HEK293T (cell line): ENCODE measurements around the gene SOBP.

Experiments
- CTCF ChIA-PET: fragments of 350-600 bp; formaldehyde crosslinking; extraction: SDS; loops from one replicate; lab custom pipeline; 2021; ENCODE audit warnings: antibody characterized with exemption, inconsistent platforms; lab: Yijun Ruan, JAX
- POLR2A ChIA-PET: fragments of 350-600 bp; formaldehyde crosslinking; extraction: SDS; loops from one replicate; lab custom pipeline; 2020; ENCODE audit warnings: antibody characterized with exemption, inconsistent platforms; lab: Yijun Ruan, JAX
- DNase-seq: peaks from one replicate; pipeline ENCODE4 v3.0.0; 2012; ENCODE audit warnings: mixed read lengths; ENCODE audit errors: extremely low spot score
- ARNT ChIP-seq: fragments of 450-650 bp; IDR thresholded peaks from 2 replicates; pipeline ENCODE4 v1.6.1; 2017; ENCODE audit warnings: mild to moderate bottlenecking
- BHLHE40 ChIP-seq: fragments of 450-650 bp; IDR thresholded peaks from 2 replicates; pipeline ENCODE4 v1.6.1; 2016; ENCODE audit warnings: mild to moderate bottlenecking, moderate library complexity, borderline replicate concordance
- CTBP1 ChIP-seq: fragments of 450-650 bp; IDR thresholded peaks from 2 replicates; pipeline ENCODE4 v1.6.1; 2016; ENCODE audit warnings: borderline replicate concordance
- ELF4 ChIP-seq: fragments of 450-650 bp; IDR thresholded peaks from 2 replicates; pipeline ENCODE4 v1.6.1; 2017; ENCODE audit warnings: antibody characterized with exemption
- FOXA1 ChIP-seq: fragments of 450-650 bp; IDR thresholded peaks from 2 replicates; pipeline ENCODE4 v1.6.1; 2016; ENCODE audit warnings: mild to moderate bottlenecking
- FOXK2 ChIP-seq: fragments of 450-650 bp; IDR thresholded peaks from 2 replicates; pipeline ENCODE4 v1.6.1; 2016; ENCODE audit warnings: mild to moderate bottlenecking
- FOXM1 ChIP-seq: fragments of 450-650 bp; IDR thresholded peaks from 2 replicates; pipeline ENCODE4 v1.6.1; 2017; ENCODE audit warnings: mild to moderate bottlenecking, borderline replicate concordance
- HDGF ChIP-seq: fragments of 450-650 bp; IDR thresholded peaks from 2 replicates; pipeline ENCODE4 v1.6.1; 2017; ENCODE audit warnings: antibody characterized with exemption, borderline replicate concordance
- L3MBTL2 ChIP-seq: fragments of 450-650 bp; conservative IDR thresholded peaks from 2 replicates; pipeline ENCODE4 v1.6.1; 2016; ENCODE audit warnings: mild to moderate bottlenecking
- LEF1 ChIP-seq: fragments of 450-650 bp; IDR thresholded peaks from 2 replicates; pipeline ENCODE4 v1.6.1; 2017; ENCODE audit warnings: mild to moderate bottlenecking, borderline replicate concordance
- NFRKB ChIP-seq: fragments of 450-650 bp; IDR thresholded peaks from 2 replicates; pipeline ENCODE4 v1.6.1; 2016; ENCODE audit warnings: mild to moderate bottlenecking, moderate library complexity
- PKNOX1 ChIP-seq: fragments of 450-650 bp; IDR thresholded peaks from 2 replicates; pipeline ENCODE4 v1.6.1; 2016
- SP1 ChIP-seq: fragments of 450-650 bp; IDR thresholded peaks from 2 replicates; pipeline ENCODE4 v1.6.1; 2017
- SUZ12 ChIP-seq: fragments of 450-650 bp; IDR thresholded peaks from 2 replicates; pipeline ENCODE4 v1.6.1; 2016; ENCODE audit warnings: mild to moderate bottlenecking
- TARDBP ChIP-seq: fragments of 450-650 bp; IDR thresholded peaks from 2 replicates; pipeline ENCODE4 v1.6.1; 2016
- ZNF384 ChIP-seq: fragments of 450-650 bp; IDR thresholded peaks from 2 replicates; pipeline ENCODE4 v1.6.1; 2016

SOBP gene

GRCh38 chr6:107604549-107604948, 114.6 kb downstream of the SOBP start:
- no peak for TF ChIP-seq LEF1
- no peak for TF ChIP-seq L3MBTL2
- TF ChIP-seq FOXK2: no peak
- no peak for TF ChIP-seq FOXM1
- no peak for TF ChIP-seq ELF4
- no peak for TF ChIP-seq FOXA1
- CTCF ChIA-PET: no interaction called here
- DNase-seq: no peak
- POLR2A ChIA-PET: no interaction called here

GRCh38 chr6:107606407-107606806, 116.5 kb downstream of the SOBP start:
- DNase-seq: no peak
- CTCF ChIA-PET: interaction anchor here (1.2 kb wide), 1 partner anchor 117 kb away, joined by 3 read pairs; no protein-coding TSS in a partner anchor
- TF ChIP-seq BHLHE40: no peak
- no peak for TF ChIP-seq LEF1
- TF ChIP-seq FOXM1: no peak
- no peak for TF ChIP-seq HDGF
- no peak for TF ChIP-seq CTBP1
- TF ChIP-seq FOXA1: no peak
- TF ChIP-seq NFRKB: no peak
- no peak for TF ChIP-seq TARDBP
- no peak for TF ChIP-seq PKNOX1
- POLR2A ChIA-PET: interaction anchor here (1.3 kb wide), 1 partner anchor 147 kb away, joined by 8 read pairs; the partner anchor contains the start of gene PDSS2

- ChIA-PET POLR2A (no interaction called here), CTCF (interaction anchor here (1.2 kb wide), 1 partner anchor 118 kb away, joined by 3 read pairs; no protein-coding TSS in a partner anchor)
- no peak for TF ChIP-seq LEF1
- TF ChIP-seq NFRKB: no peak
- no peak for TF ChIP-seq ZNF384
- no peak for TF ChIP-seq FOXM1
- DNase-seq: no peak
Measured at GRCh38 chr6:107607116-107607515, 117.2 kb downstream of the SOBP start.

- TF ChIP-seq CTBP1 (no peak), L3MBTL2 (no peak), ELF4 (no peak), TARDBP (no peak), HDGF (no peak), SP1 (no peak)
- POLR2A ChIA-PET: no interaction called here
- CTCF ChIA-PET: interaction anchor here (0.5 kb wide), 1 partner anchor 279 kb away, joined by 3 read pairs; no protein-coding TSS in a partner anchor
- DNase-seq: no peak
Measured at GRCh38 chr6:107611094-107611810, 121.3 kb downstream of the SOBP start.

- no peak for TF ChIP-seq ELF4
- no peak for TF ChIP-seq TARDBP
- TF ChIP-seq ARNT: no peak
- no peak for TF ChIP-seq SP1
- TF ChIP-seq L3MBTL2: no peak
- no peak for TF ChIP-seq FOXM1
- no peak for TF ChIP-seq FOXK2
- TF ChIP-seq SUZ12: no peak
- no peak for TF ChIP-seq NFRKB
- no peak for TF ChIP-seq PKNOX1
- no peak for TF ChIP-seq FOXA1
- DNase-seq: no peak
- ChIA-PET CTCF (no interaction called here), POLR2A (no interaction called here)
Measured at GRCh38 chr6:107612762-107613415, 123.0 kb downstream of the SOBP start.

GRCh38 chr6:107613651-107614379, 123.9 kb downstream of the SOBP start:
- POLR2A ChIA-PET: no interaction called here
- no peak for TF ChIP-seq ZNF384
- no peak for TF ChIP-seq LEF1
- no peak for TF ChIP-seq ELF4
- no peak for TF ChIP-seq FOXA1
- no peak for TF ChIP-seq NFRKB
- no peak for TF ChIP-seq HDGF
- TF ChIP-seq FOXK2: no peak
- no peak for TF ChIP-seq FOXM1
- no peak for TF ChIP-seq PKNOX1
- TF ChIP-seq ARNT: no peak
- TF ChIP-seq SUZ12: no peak
- TF ChIP-seq BHLHE40: no peak
- TF ChIP-seq SP1: no peak
- TF ChIP-seq TARDBP: no peak
- no peak for TF ChIP-seq CTBP1
- TF ChIP-seq L3MBTL2: no peak
- CTCF ChIA-PET: interaction anchor here (0.6 kb wide), 1 partner anchor 12 kb away, joined by 3 read pairs; no protein-coding TSS in a partner anchor
- no peak for DNase-seq
